ENCODE results near the gene TENT4A.

GRCh38 chr5:6705088-6705487 is 8.1 kb upstream of the TENT4A start:
- TF ChIP-seq CTCF (conservative IDR thresholded peaks at IDR 0.05; ENCODE audit: low read depth, low read length) (no peak), EZH2 (IDR thresholded peaks at IDR 0.05; ENCODE audit: low read length, unreplicated experiment) (no peak)

Measured in PC-3 (cell line).